LNCAP (cell line): ENCODE measurements around the gene HEPH.

Experiments
- CTCF ChIP-seq: fragments of 450-650 bp; IDR thresholded peaks from 2 replicates; pipeline ENCODE4 v1.5.1; 2017; ENCODE audit warnings: mild to moderate bottlenecking

Gene HEPH

GRCh38 chrX:66162331-66162822 is 1.7 kb upstream of the HEPH start:
- no peak for TF ChIP-seq CTCF

- no peak for TF ChIP-seq CTCF
Observed at GRCh38 chrX:66163447-66163846, 600 bp upstream of the HEPH start.

GRCh38 chrX:66164470-66164869 is 423 bp downstream of the HEPH start:
- TF ChIP-seq CTCF = no peak

- TF ChIP-seq CTCF = no peak
Observed at GRCh38 chrX:66164931-66165330, 884 bp downstream of the HEPH start.

- no peak for TF ChIP-seq CTCF
Observed at GRCh38 chrX:66166671-66167070, 2.6 kb downstream of the HEPH start.

- TF ChIP-seq CTCF = no peak
Observed at GRCh38 chrX:66167431-66167830, 3.4 kb downstream of the HEPH start.

GRCh38 chrX:66176134-66176533 is 12.1 kb downstream of the HEPH start:
- no peak for TF ChIP-seq CTCF

- TF ChIP-seq CTCF = no peak
Observed at GRCh38 chrX:66191563-66191962, 27.5 kb downstream of the HEPH start.
